ENCODE measurements around the gene YKT6. TPM values are rescaled to one million over a fixed set of nuclear protein-coding genes. Genes with fewer than 3 reads are reported as not detected.
"Not testable (repeated sequence)": the region's sequence is repeated elsewhere in the genome, so short reads cannot be mapped to it uniquely, and the experiment has no call there.

The YKT6 gene
- polyA plus RNA-seq, 1 experiment = 124 TPM

DNA sequence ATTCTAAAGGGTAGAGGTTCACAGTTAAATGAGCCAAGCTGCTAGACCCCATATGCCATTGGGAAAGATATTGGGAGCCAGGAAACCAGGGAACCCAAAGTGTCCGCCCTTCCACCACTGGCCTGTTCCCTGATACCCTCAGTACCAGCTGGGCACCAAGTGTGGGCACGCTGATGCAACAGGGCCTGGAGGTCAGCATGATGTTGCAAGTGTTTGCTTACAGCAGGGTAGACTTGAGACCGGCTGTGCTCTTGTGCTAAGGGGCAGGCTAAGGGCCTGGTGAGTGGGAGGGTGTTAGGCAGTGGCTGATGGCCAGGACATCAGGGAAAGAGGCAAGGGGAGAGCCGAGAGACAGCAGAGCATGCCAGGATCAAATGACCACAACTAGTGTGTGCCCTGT lies 38.6 kb upstream of the YKT6 start:
- no peaks in the 10 kb centered on the region for H3K9me3 ChIP-seq (ENCODE audit: control insufficient read depth, insufficient read depth, low read length)
- no peak for DNase-seq (ENCODE audit: low read depth, low spot score)
- no peak overlapping the region for H3K4me3 ChIP-seq (ENCODE audit: low read depth, low read length)
- TF ChIP-seq, protein P1, sequence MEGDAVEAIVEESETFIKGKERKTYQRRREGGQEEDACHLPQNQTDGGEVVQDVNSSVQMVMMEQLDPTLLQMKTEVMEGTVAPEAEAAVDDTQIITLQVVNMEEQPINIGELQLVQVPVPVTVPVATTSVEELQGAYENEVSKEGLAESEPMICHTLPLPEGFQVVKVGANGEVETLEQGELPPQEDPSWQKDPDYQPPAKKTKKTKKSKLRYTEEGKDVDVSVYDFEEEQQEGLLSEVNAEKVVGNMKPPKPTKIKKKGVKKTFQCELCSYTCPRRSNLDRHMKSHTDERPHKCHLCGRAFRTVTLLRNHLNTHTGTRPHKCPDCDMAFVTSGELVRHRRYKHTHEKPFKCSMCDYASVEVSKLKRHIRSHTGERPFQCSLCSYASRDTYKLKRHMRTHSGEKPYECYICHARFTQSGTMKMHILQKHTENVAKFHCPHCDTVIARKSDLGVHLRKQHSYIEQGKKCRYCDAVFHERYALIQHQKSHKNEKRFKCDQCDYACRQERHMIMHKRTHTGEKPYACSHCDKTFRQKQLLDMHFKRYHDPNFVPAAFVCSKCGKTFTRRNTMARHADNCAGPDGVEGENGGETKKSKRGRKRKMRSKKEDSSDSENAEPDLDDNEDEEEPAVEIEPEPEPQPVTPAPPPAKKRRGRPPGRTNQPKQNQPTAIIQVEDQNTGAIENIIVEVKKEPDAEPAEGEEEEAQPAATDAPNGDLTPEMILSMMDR (IDR thresholded peaks at IDR 0.05; ENCODE audit: low read depth, low read length) = no peak
- no peaks in the 10 kb centered on the region for H3K27me3 ChIP-seq (ENCODE audit: control insufficient read depth, insufficient read depth, low read length)
- no peak overlapping the region for H3K27ac ChIP-seq (ENCODE audit: low read depth, low read length)
- POLR2A ChIA-PET = interaction anchor here (1.5 kb wide), 1 partner anchor 12 kb away, joined by 5 read pairs; no protein-coding TSS in a partner anchor
- CTCF ChIA-PET = no interaction called here

DNA sequence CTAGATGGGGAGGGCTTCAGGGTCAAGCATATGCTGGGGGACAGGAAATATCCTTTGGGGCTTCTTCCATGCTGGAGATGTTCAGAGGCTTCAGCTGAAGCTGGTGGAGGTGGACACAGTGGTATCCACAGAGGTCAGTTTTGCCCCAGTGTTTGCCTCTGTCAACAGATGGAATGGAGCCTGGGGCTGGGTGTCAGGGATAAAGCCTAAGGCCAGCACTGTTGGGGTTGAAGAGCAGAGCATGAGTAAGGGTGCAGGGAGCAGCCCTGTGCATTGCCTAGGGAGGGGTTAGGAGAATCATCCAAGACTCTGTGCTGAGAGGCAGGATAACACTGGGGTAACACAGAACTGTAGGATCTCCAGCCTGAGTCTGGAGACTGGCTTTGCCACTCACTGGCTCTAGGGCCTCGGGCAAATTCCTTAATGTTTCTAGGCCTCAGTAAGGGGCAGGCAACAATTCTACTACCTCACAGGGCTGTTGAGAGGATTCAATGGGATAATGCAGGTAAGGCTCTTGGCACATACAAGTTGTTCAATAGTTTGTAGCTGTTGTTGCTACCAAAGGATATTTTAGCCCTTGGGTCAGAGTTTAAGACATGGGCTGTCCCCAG lies 37.9 kb upstream of the YKT6 start:
- Histone ChIP-seq H3K9me3 (ENCODE audit: control insufficient read depth, insufficient read depth, low read length) (no peaks in the 10 kb centered on the region), H3K4me3 (ENCODE audit: low read depth, low read length) (no peak overlapping the region), H3K27ac (ENCODE audit: low read depth, low read length) (peak overlapping the region; percentile 63), H3K27me3 (ENCODE audit: control insufficient read depth, insufficient read depth, low read length) (no peaks in the 10 kb centered on the region)
- TF ChIP-seq, protein P1 (IDR thresholded peaks at IDR 0.05; ENCODE audit: low read depth, low read length) = no peak
- CTCF ChIA-PET = no interaction called here
- DNase-seq (ENCODE audit: low read depth, low spot score) = no peak
- POLR2A ChIA-PET = interaction anchor here (0.5 to 1.5 kb wide), 5 partner anchors 13 to 620 kb away, joined by 3 to 9 read pairs (median 5); no protein-coding TSS in a partner anchor

DNA sequence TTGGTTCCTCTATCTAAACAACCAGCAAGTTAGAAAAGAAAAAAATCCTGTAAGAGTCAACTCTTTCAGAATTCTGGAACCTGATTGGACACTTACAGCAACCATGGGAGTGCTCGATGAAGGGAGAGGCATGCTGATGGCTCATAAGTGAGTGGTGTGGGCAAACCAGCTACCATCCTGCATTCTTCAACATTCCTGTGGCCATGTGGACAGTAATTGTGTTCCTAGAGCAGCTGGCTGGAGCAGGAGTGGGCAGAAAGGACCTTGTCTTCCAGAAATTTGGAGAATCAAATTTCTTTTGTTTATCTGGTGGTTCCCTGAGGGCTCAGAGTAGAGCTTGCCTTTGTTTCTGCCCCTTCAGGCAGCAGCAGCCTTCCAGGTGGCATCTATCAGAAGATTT lies 37.2 kb upstream of the YKT6 start:
- ChIA-PET CTCF (no interaction called here), POLR2A (interaction anchor here (0.6 to 1.5 kb wide), 6 partner anchors 14 to 96 kb away, joined by 3 to 5 read pairs (median 3); no protein-coding TSS in a partner anchor)
- Histone ChIP-seq H3K27me3 (ENCODE audit: control insufficient read depth, insufficient read depth, low read length) (no peaks in the 10 kb centered on the region), H3K27ac (ENCODE audit: low read depth, low read length) (no peak overlapping the region), H3K9me3 (ENCODE audit: control insufficient read depth, insufficient read depth, low read length) (no peaks in the 10 kb centered on the region), H3K4me3 (ENCODE audit: low read depth, low read length) (no peak overlapping the region)
- peak; percentile 90 for DNase-seq (ENCODE audit: low read depth, low spot score)
- TF ChIP-seq, protein P1 (IDR thresholded peaks at IDR 0.05; ENCODE audit: low read depth, low read length) = no peak

DNA sequence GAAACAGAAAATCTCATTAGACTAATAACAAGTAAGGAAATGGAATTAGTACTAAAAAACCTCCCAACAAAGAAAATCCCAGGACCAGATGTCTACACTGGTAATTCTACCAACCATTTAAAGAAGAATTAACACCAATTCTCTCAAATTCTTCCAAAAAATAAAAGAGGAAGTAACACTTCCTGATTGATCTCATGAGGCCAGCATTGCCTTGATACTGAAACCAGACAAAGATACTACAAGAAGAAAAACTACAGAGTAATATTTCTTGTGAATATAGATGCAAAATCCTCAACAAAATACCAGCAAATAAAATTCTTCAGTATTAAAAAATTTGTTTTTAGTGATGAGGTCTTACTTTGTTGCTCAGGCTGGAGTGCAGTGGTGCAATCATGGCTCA lies 32.9 kb upstream of the YKT6 start:
- ChIA-PET CTCF (no interaction called here), POLR2A (no interaction called here)

DNA sequence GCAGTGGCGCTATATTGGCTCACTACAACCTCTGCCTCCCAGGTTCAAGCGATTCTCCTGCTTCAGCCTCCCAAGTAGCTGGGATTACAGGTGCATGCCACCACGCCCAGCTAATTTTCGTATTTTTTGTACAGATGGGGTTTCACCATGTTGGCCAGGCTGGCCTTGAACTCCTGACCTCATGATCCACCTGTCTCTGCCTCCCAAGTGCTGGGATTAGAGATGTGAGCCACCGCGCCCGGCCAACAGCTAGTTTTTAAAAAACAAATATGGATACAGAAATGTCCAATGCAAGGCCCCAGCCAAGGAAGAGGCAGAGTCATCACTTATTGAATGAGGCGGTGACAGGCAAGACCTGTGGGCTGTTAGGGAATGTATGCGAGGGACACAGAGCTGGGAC lies 28.9 kb upstream of the YKT6 start:
- H3K4me3 ChIP-seq (ENCODE audit: low read depth, low read length); DNase-seq (ENCODE audit: low read depth, low spot score); H3K9me3 ChIP-seq (ENCODE audit: control insufficient read depth, insufficient read depth, low read length); H3K27ac ChIP-seq (ENCODE audit: low read depth, low read length); CTCF ChIA-PET; POLR2A ChIA-PET: not testable (repeated sequence)
- H3K27me3 ChIP-seq (ENCODE audit: control insufficient read depth, insufficient read depth, low read length) = peaks cover 13% of the 10 kb centered on the region

More for the DNA sequence above, 32.9 kb upstream of the YKT6 start:
- Histone ChIP-seq H3K9me3 (ENCODE audit: control insufficient read depth, insufficient read depth, low read length) (peaks cover 3% of the 10 kb centered on the region), H3K27me3 (ENCODE audit: control insufficient read depth, insufficient read depth, low read length) (peaks cover 4% of the 10 kb centered on the region), H3K27ac (ENCODE audit: low read depth, low read length) (no peak overlapping the region), H3K4me3 (ENCODE audit: low read depth, low read length) (no peak overlapping the region)
- no peak for DNase-seq (ENCODE audit: low read depth, low spot score)
- TF ChIP-seq, protein P1 (IDR thresholded peaks at IDR 0.05; ENCODE audit: low read depth, low read length) = no peak
